Trophoblast cell (in vitro differentiated cells and primary cell): Measurements from ENCODE around the gene TMEM130.

Experiments used
- DNase-seq, 2 donors: peaks; one replicate each; pipeline ENCODE4 v3.0.0-alpha.2; 2016
- H2AFZ ChIP-seq: 2 replicates; pipeline ENCODE4 v1.6.1; 2013; ENCODE audit warnings: low read length, moderate library complexity, mild to moderate bottlenecking; ENCODE audit not compliant: insufficient read depth, poor library complexity
- H2AK5ac ChIP-seq: 2 replicates; pipeline ENCODE4 v1.6.1; 2013; ENCODE audit warnings: mild to moderate bottlenecking, low read length
- H2BK120ac ChIP-seq: 2 replicates; pipeline ENCODE4 v1.6.1; 2013; ENCODE audit warnings: low read length, mild to moderate bottlenecking, moderate library complexity; ENCODE audit not compliant: insufficient read depth, poor library complexity
- H2BK12ac ChIP-seq: 2 replicates; pipeline ENCODE4 v1.6.1; 2013; ENCODE audit warnings: mild to moderate bottlenecking, low read length, moderate library complexity
- H2BK5ac ChIP-seq: 2 replicates; pipeline ENCODE4 v1.6.1; 2013; ENCODE audit warnings: low read length, low read depth, moderate library complexity, mild to moderate bottlenecking; ENCODE audit not compliant: poor library complexity
- H3K14ac ChIP-seq: 2 replicates; pipeline ENCODE4 v1.6.1; 2013; ENCODE audit warnings: mild to moderate bottlenecking, low read length
- H3K18ac ChIP-seq: 2 replicates; pipeline ENCODE4 v1.6.1; 2013; ENCODE audit warnings: mild to moderate bottlenecking, low read length
- H3K23ac ChIP-seq: 2 replicates; pipeline ENCODE4 v1.6.1; 2013; ENCODE audit warnings: low read length
- H3K27ac ChIP-seq: 2 replicates; pipeline ENCODE4 v1.5.1; 2013; ENCODE audit warnings: low read depth, mild to moderate bottlenecking, inconsistent platforms, low read length, moderate library complexity
- H3K27me3 ChIP-seq: 2 replicates; pipeline ENCODE4 v1.6.1; 2013; ENCODE audit warnings: inconsistent platforms, mild to moderate bottlenecking, low read length, moderate library complexity; ENCODE audit not compliant: insufficient read depth
- H3K36me3 ChIP-seq, 2 experiments: 1 replicate in 1 of 2; 2 replicates in 1 of 2; pipeline ENCODE4 v1.6.1; 2013; ENCODE audit warnings: low read length in 2 of 2, mild to moderate bottlenecking in 2 of 2, moderate library complexity in 1 of 2; ENCODE audit not compliant: insufficient read depth in 2 of 2, control insufficient read depth in 1 of 2
- H3K4ac ChIP-seq: 2 replicates; pipeline ENCODE4 v1.6.1; 2013; ENCODE audit warnings: low read depth, mild to moderate bottlenecking, low read length, moderate library complexity
- H3K4me1 ChIP-seq, 2 experiments: 1 replicate in 1 of 2; 2 replicates in 1 of 2; pipeline ENCODE4 v1.6.1; 2013; ENCODE audit warnings: low read length in 2 of 2, mild to moderate bottlenecking in 2 of 2, moderate library complexity in 1 of 2; ENCODE audit not compliant: insufficient read depth in 2 of 2, control insufficient read depth in 1 of 2
- H3K4me2 ChIP-seq: 2 replicates; pipeline ENCODE4 v1.6.1; 2013; ENCODE audit warnings: inconsistent platforms, mild to moderate bottlenecking, low read length, moderate library complexity
- H3K4me3 ChIP-seq: 2 replicates; pipeline ENCODE4 v1.5.1; 2013; ENCODE audit warnings: mild to moderate bottlenecking, low read depth, low read length, inconsistent platforms
- H3K79me1 ChIP-seq: one replicate; pipeline ENCODE4 v1.6.1; 2013; ENCODE audit warnings: low read length
- H3K79me2 ChIP-seq: 2 replicates; pipeline ENCODE4 v1.6.1; 2013; ENCODE audit warnings: low read length, mild to moderate bottlenecking; ENCODE audit not compliant: control insufficient read depth, insufficient read depth, poor library complexity
- H3K9ac ChIP-seq: 2 replicates; pipeline ENCODE4 v1.6.1; 2013; ENCODE audit warnings: mild to moderate bottlenecking, low read length
- H3K9me3 ChIP-seq: 2 replicates; pipeline ENCODE4 v1.6.1; 2013; ENCODE audit warnings: low read depth, mild to moderate bottlenecking, control low read depth, inconsistent platforms, low read length; ENCODE audit not compliant: insufficient read depth
- H4K12ac ChIP-seq: 2 replicates; pipeline ENCODE4 v1.6.1; 2013; ENCODE audit warnings: low read depth, mild to moderate bottlenecking, low read length, moderate library complexity
- H4K8ac ChIP-seq: 2 replicates; pipeline ENCODE4 v1.6.1; 2013; ENCODE audit warnings: low read depth, mild to moderate bottlenecking, low read length, moderate library complexity
- H4K91ac ChIP-seq: one replicate; pipeline ENCODE4 v1.6.1; 2013; ENCODE audit warnings: low read depth, mild to moderate bottlenecking, low read length, moderate library complexity
- WGBS: extraction: QIAGEN DNeasy Blood & Tissue Kit; methylation state at CpG from one replicate; pipeline ENCODE4 v1.1.7; 2013; ENCODE audit warnings: missing lambda C conversion rate; ENCODE audit not compliant: insufficient read length, insufficient coverage; ENCODE audit errors: extremely low coverage; 5-methylcytosine and 5-hydroxymethylcytosine counted together

Gene TMEM130

DNA sequence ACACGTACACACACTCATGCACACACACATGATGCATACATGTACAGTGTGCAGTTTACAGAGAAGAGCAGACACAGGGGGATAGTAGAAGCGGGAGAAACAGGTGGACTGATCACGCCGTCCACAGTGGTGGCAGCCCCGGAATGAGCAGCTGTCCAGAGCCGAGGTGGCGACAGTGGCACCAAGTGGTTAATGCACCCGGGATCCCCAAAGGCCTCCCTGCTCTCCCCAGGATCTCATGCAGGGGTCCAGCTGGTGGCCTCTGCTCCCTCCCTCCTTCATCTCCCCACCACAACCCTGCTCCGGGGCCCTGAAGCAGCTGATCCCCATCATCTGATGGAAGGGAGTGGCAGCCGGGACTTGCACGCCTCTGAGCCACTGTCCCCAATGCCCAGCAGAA lies 29.7 kb downstream of the TMEM130 start:
- Histone ChIP-seq H3K4me2 (no peak overlapping the region), H4K91ac (no peak overlapping the region), H2BK12ac (no peak overlapping the region), H2AFZ (no peak overlapping the region), H3K4me1 (no peaks in the 10 kb centered on the region), H2AK5ac (no peak overlapping the region), H4K8ac (no peak overlapping the region), H3K79me2 (no peaks in the 10 kb centered on the region), H3K9ac (no peak overlapping the region), H3K36me3 (no peaks in the 10 kb centered on the region), H3K23ac (no peak overlapping the region), H3K4ac (no peak overlapping the region), H3K4me3 (no peak overlapping the region), H3K79me1 (no peaks in the 10 kb centered on the region), H3K27me3 (no peaks in the 10 kb centered on the region), H3K9me3 (peaks cover 2% of the 10 kb centered on the region), H2BK120ac (no peak overlapping the region), H3K14ac (no peak overlapping the region), H4K12ac (no peak overlapping the region), H3K27ac (no peak overlapping the region), H2BK5ac (no peak overlapping the region), H3K18ac (no peak overlapping the region)
- DNase-seq, result no peak
- WGBS, result no CpG with 5 or more reads among the region's 11 CpGs

DNA sequence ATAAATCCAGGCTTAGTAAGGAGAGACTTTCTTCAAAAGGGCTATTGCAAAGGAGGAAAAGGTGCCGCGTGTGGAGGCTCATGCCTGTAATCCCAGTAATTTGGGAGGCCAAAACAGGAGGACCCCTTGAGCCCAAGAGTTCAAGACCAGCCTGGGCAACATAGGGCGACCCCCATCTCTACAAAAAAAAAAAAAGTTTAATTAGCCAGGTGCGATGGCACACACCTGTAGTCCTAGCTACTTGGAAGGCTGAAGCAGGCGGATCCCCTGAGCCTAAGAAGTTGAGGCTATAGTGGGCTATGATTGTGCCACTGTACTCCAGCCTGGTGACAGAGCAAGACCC lies 32.2 kb downstream of the TMEM130 start:
- Histone ChIP-seq H3K4me3 (no peak overlapping the region), H3K18ac (no peak overlapping the region), H3K4me2 (no peak overlapping the region), H3K14ac (no peak overlapping the region), H2AK5ac (no peak overlapping the region), H3K79me2 (no peaks in the 10 kb centered on the region), H3K79me1 (no peaks in the 10 kb centered on the region), H3K4ac (no peak overlapping the region), H4K12ac (no peak overlapping the region), H4K8ac (no peak overlapping the region), H3K23ac (no peak overlapping the region), H3K4me1 (no peaks in the 10 kb centered on the region), H3K27ac (no peak overlapping the region), H2BK120ac (no peak overlapping the region), H2BK12ac (no peak overlapping the region), H3K9ac (no peak overlapping the region), H2AFZ (no peak overlapping the region), H2BK5ac (no peak overlapping the region), H3K36me3 (no peaks in the 10 kb centered on the region), H3K27me3 (no peaks in the 10 kb centered on the region), H3K9me3 (no peaks in the 10 kb centered on the region), H4K91ac (no peak overlapping the region)
- no peak for DNase-seq
- no CpG with 5 or more reads among the region's 5 CpGs for WGBS

DNA sequence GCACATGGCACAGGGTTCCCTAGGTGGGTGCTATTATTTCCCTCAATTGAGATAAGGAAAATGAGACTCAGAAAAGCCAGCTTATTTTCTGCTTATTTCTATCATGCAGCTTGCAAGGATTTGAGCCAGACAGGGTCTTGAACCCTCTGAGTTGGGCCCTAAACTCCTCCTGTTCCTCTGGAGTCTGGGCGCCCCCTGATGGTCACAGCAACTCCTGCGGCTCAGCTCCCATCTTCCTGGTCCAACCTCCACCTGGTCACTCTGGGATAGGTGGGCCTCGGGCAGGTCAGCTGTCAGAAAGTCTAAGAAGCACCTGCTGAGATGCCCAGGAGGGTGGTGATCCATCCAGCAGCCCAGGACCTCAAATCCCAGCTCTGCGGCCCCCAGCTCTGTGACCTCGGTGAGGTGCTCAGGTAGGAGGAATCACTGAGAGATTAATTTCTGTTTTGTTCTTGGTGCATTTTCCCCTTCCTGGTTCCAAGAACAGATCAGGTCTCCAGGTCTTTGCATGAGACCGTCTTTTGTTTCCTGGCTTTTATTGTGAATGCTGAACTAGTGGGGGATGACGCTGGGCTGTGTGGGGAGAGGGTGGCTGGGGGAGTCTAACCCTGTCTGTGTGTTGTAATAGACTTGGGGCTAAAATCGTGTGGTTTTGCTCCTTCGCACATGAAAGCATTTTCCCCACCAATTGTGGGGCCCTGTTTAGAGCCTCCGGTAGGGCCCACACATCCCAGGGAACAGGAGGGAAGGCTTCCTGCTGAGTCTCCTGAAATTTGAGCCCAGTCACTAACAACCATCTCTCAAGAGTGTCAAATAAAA lies 32.8 kb downstream of the TMEM130 start:
- H3K4me3 ChIP-seq, result no peak overlapping the region
- no peak overlapping the region for H4K91ac ChIP-seq
- H4K8ac ChIP-seq, result no peak overlapping the region
- no peaks in the 10 kb centered on the region for H3K79me2 ChIP-seq
- H2AK5ac ChIP-seq, result no peak overlapping the region
- H3K36me3 ChIP-seq, result no peaks in the 10 kb centered on the region
- whole genome bisulfite sequencing, result no CpG with 5 or more reads among the region's 10 CpGs
- no peak overlapping the region for H2BK5ac ChIP-seq
- H2AFZ ChIP-seq, result no peak overlapping the region
- no peak overlapping the region for H2BK12ac ChIP-seq
- no peak overlapping the region for H3K27ac ChIP-seq
- no peak overlapping the region for H3K4me2 ChIP-seq
- H3K4ac ChIP-seq, result no peak overlapping the region
- no peaks in the 10 kb centered on the region for H3K9me3 ChIP-seq
- no peaks in the 10 kb centered on the region for H3K27me3 ChIP-seq
- H3K9ac ChIP-seq, result no peak overlapping the region
- no peak overlapping the region for H4K12ac ChIP-seq
- H3K23ac ChIP-seq, result no peak overlapping the region
- H3K18ac ChIP-seq, result no peak overlapping the region
- DNase-seq, result peak; percentile 30 to 58
- H2BK120ac ChIP-seq, result no peak overlapping the region
- no peaks in the 10 kb centered on the region for H3K79me1 ChIP-seq
- H3K14ac ChIP-seq, result no peak overlapping the region
- H3K4me1 ChIP-seq, result no peaks in the 10 kb centered on the region

DNA sequence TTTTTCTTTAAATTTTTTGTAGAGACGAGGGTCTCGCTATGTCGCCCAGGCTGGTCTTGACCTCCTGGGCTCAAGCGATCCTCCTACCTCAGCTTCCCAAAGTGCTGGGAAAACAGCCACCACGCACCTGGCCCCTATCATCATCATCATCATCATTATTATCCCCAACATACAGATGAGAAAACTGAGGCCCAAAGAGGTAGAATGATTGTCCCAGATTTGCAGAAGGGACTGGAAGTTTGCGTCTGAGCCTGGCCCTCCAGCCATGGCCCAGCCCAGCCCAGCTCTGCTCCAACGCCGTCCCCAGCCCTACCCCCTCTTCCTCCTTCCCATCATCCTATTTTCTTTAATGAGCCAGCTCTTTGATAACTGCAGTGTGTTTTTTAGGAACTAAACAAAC lies 34.9 kb downstream of the TMEM130 start:
- Histone ChIP-seq H3K27ac (no peak overlapping the region), H3K4ac (no peak overlapping the region), H2AK5ac (no peak overlapping the region), H3K9ac (no peak overlapping the region), H3K4me3 (no peak overlapping the region), H3K9me3 (no peaks in the 10 kb centered on the region), H4K91ac (no peak overlapping the region), H2AFZ (no peak overlapping the region), H3K14ac (no peak overlapping the region), H2BK5ac (no peak overlapping the region), H3K27me3 (no peaks in the 10 kb centered on the region), H3K79me2 (no peaks in the 10 kb centered on the region), H3K79me1 (no peaks in the 10 kb centered on the region), H3K4me2 (no peak overlapping the region), H4K8ac (no peak overlapping the region), H2BK120ac (no peak overlapping the region), H2BK12ac (no peak overlapping the region), H4K12ac (no peak overlapping the region), H3K36me3 (no peaks in the 10 kb centered on the region), H3K23ac (no peak overlapping the region), H3K18ac (no peak overlapping the region), H3K4me1 (no peaks in the 10 kb centered on the region)
- no CpG with 5 or more reads among the region's 8 CpGs for WGBS
- DNase-seq, result no peak
